SIG-M5 treated with dmso at 0.1 percent for 504 hours (cell line): ENCODE results near the gene VEZF1.
"Not testable (repeated sequence)": the region's sequence is repeated elsewhere in the genome, so short reads cannot be mapped to it uniquely, and the experiment has no call there.

Experiments used
- DNase-seq: peaks from one replicate; lab custom pipeline; 2025; ENCODE audit not compliant: unreplicated experiment; lab: John Stamatoyannopoulos, UW

VEZF1 gene

GRCh38 chr17:57974053-57974824, 13.8 kb downstream of the VEZF1 start:
- not testable (repeated sequence) for DNase-seq

DNA sequence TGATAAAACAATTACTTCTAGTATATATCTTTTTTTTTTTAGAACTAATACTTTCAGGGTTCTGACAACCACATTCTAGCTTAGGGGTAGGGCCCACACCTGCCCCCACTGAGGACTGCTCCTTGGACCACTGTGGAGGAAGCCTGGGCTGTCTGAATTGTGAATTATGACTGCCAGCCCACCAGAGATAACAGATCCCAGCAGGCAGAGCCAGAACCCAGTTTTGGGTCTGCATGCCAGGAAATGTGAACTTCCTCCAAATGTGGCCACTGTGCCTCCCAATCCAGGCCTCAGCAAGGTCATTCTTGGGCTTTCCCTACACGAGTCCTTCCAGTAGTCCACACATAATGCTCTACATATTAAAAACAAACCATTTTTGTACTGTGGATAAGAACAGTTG, 15.9 kb downstream of the VEZF1 start:
- DNase-seq: no peak

DNA sequence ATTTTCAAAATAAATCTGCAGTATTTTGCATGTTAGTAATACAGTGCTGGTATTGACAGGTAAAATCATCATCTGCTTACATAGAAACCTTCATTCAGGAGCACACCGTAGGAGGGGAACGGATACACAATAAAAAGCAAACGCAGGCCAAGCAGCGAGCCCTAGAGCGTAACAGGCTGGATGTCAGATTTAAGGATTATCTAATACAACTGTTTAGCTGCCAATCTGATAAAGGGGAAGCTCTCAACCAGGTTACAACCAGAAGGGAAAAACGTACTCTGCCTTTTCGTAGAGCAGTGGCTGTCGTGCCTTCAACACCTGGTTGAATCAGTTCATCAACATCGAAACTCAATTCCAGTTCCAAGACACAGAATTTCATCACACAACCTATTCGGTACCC, 16.5 kb downstream of the VEZF1 start:
- DNase-seq: no peak

GRCh38 chr17:57970710-57971109, 17.3 kb downstream of the VEZF1 start:
- no peak for DNase-seq

DNA sequence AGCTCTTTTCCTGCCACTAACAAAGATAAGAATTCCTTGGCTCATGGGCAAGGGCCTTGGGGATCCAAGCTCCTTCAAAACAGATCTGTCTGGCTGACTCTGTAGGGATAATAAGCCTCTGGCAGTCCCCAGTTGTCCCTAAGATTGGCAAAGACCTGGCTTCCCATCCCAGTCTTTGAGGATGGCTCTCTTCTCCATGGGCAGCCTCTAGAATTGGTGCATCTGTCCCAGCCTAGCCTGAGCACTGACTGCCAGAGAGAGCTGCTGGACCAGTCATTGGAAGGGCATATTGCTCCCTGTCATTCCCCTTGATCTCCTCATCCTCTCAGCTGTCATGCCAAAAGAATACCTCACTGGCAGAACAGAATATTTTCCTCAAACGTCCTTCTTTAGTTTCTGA, 19.6 kb downstream of the VEZF1 start:
- DNase-seq: no peak

DNA sequence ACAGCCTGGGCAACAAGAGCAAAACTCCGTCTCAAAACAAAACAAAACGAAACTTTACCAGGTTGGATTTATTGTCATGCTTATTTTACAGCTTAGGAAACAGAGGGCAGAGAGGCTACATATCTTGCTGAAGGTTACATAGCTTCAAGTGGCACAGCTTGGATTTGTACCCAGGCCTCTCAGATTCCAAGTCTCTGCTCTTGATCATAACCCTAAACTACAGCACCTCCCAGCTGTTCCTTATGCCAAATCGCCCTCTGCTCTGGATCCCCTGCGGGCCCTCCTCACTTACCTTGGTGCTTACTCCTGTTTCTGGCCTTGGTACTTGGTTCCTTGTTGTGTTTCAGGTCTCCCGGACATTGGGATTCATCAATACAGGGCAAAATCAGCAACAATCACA, 21.2 kb downstream of the VEZF1 start:
- no peak for DNase-seq

DNA sequence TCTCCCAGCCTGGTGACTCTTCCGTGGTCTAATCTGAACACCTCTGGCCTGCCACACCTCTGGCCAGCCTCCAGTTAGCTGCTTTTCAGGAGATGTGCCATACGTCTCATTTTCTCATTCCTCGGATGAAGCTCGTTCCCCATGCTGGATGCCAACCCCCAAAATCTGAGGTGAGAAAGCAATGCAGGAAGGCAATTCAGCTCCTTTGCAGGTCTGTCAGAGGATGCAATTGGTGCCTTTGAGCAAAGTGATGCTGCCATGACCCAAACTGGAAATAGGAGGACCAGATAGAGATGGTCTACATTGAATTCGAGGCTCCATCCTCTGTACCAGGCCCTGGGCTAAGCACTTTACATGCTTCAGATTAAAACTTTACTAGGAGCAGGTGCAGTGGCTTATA, 21.8 kb downstream of the VEZF1 start:
- DNase-seq: no peak

GRCh38 chr17:57965521-57966160, 22.4 kb downstream of the VEZF1 start:
- no peak for DNase-seq

DNA sequence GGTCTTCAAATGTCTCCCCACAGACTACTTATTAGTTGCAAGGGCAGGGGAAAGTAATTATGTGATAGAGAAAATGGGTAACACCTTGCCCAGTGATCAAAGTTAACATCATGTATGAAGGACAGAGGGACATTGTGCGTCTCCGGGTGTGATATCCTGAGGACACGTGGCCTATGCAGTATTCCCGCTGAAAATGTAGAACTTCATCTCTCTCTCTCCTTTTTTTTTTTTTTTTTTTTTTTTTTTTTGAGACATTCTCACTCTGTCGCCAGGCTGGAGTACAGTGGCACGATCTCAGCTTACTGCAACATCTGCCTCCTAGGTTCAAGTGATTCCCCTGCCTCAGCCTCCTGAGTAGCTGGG, 24.9 kb downstream of the VEZF1 start:
- DNase-seq: no peak

DNA sequence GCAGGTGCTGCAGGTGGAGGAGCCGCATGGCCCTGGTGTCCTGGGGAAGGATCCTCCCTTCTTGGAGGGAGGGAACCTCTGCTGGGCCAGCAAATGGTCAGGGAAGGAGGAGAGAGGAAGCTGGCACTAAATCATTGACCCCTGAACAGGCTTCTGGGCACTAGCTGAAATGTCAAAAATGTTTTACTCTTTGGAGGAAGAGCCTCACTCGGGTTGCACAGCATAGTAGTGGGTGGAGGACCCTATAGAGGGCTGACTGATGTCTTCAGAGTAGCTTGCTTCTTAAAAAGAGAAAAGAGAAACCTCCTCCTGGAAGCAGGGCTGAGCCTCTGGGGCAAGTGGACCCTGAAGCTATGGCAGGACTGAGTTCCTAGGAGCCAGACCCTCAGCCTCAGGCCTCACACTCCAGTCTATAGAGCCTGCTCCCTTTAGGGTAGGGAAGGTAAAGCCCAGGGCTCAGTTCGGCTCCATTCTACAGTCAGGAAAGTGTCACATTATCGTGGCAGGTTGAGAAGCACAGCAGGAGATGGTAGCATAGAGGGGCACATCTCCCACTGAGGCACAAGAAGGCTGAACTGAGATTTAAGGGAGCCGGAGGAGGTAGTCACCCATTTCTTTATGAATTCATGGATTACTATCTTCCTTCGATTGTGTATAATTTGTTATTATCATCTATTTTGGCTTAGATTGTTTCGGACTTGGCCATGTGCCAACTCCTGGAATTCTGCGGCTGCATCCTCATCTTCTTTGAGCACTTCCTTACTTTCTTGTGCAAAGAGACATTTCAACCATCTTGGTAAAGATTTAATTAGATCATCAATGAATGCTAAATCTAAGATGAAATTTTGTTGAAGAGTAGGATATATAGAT, 25.5 kb downstream of the VEZF1 start:
- no peak for DNase-seq

GRCh38 chr17:57959929-57960328, 28.1 kb downstream of the VEZF1 start:
- no peak for DNase-seq

DNA sequence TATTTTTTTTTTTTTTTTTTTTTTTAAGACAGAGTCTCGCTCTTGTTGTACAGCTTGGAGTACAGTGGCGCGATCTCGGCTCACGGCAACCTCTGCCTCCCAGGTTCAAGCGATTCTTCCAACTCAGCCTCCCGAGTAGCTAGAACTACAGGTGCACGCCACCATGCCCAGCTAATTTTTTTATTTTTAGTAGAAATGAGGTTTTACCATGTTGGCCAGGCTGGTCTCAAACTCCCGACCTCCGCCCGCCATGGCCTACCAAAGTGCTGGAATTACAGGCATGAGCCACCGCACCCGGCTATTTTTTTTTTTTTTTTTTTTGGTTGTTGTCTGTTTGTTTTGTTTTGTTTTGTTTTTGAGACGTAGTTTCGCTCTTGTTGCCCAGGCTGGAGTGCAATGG, 29.7 kb downstream of the VEZF1 start:
- DNase-seq: not testable (repeated sequence)

- no peak for DNase-seq
These were observed 30.2 kb downstream of the VEZF1 start for GRCh38 chr17:57957886-57958285.

- no peak for DNase-seq
These were observed 30.8 kb downstream of the VEZF1 start for GRCh38 chr17:57957120-57957850.

- no peak for DNase-seq
These were observed 31.5 kb downstream of the VEZF1 start for GRCh38 chr17:57956291-57957119.

GRCh38 chr17:57955183-57955931, 32.7 kb downstream of the VEZF1 start, which contains the start of gene CUEDC1:
TSS of gene CUEDC1 (minus strand) at chr17:57955412. CDS start at chr17:57885564, 69,848 bp downstream.
- peak; percentile 74 for DNase-seq

DNA sequence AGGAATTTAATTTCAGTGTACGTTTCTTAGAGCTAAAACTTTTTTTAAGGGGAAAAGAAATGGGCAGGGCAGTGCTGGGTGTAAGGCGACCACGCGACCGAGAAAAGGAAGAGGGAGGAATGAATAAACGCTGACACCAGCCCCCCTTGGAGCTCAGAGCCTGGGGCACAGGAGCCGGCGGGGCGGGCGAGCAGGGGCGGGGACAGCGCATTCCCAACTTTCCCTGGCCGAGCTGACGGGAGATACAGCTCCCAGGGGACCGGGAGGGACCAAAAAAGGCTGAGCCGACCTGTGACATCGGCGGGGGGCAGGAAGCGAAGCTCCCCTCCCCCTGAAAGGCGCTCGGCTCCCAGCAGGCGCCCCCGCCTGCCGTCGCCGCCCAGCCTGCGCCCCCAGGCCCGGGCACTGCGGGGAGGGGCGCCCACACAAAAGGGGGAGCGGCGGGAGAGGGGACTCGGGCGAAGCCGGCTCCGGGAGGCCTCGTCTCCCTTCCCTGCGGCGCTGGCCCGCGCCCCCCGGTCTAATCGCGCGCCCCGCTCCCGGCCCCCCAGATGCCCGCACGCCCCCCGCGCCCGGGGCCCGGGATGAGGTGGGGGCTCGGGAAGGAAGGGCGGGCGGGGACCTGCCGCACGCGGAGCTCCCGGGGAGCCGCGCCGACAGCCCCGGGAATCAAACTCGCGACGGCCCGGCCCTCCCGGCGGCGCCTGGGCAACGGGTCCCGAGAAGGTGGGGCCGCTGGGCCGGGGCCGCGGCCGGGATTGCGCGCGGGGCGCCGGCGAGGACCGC, 33.5 kb downstream of the VEZF1 start:
- peak; percentile 24 for DNase-seq

DNA sequence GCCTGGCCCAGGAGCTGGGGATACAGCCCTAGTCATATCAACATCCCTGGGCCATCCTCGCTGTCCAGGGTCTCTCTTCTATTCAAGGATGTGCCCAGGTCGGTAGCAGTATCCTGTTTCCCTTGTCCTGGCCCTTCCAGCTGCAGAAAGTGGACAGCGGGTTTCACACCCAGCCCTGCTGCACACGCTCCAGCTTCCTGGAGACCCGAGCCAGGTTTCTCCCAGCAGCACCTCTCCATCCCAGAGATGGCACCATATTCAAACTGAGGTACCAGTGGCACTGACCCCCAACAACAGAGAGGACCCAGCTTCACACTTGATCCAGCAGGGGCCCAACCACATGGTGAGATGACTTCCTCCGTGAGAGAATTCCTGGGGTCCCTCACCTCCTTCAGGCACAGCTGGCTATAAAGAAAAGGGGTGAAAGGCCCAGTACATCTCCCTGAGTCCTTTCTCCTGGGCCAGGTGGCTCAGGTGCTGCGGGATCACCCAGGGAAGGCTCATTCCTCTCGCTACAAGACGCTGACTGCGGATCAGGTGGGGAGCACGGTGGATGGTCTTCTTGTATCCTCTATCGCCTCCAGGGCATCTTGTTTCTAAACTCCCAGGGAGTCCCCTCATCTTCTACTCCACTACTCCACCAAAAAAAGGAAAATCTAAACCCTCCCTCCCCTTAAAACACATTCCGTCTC, 34.2 kb downstream of the VEZF1 start:
- no peak for DNase-seq
